H1 (cell line): ENCODE data around the gene STEAP2. TPM values are rescaled to one million over a fixed set of nuclear protein-coding genes. Genes with fewer than 3 reads are reported as not detected.

Experiments
- CTCF ChIA-PET: fragments of 300-600 bp; sonication (Branson Sonifier 250); formaldehyde crosslinking; loops from one replicate; lab custom pipeline; 2021; ENCODE audit not compliant: partially characterized antibody; lab: Charles Lee
- POLR2A ChIA-PET: fragments of 300-600 bp; sonication (Branson Sonifier 250); formaldehyde crosslinking; loops from one replicate; lab custom pipeline; 2021; ENCODE audit warnings: inconsistent platforms; ENCODE audit not compliant: partially characterized antibody; lab: Charles Lee
- DNase-seq, 2 experiments: peaks; one replicate each; pipeline versions ENCODE4 v3.0.0 to v3.0.0-alpha.2; 2010 to 2022; ENCODE audit warnings: low spot score in 2 of 2, low read depth in 1 of 2, mixed read lengths in 1 of 2
- FAIRE-seq: peaks from 2 replicates; lab custom pipeline; 2011; peaks lifted over from hg19 to GRCh38; lab: Jason Lieb, UNC
- H2AFZ ChIP-seq: 2 replicates; pipeline ENCODE4 v1.8.1; 2012; ENCODE audit warnings: low read length, inconsistent platforms
- H2AK5ac ChIP-seq: 2 replicates; pipeline ENCODE4 v1.6.1; 2013; ENCODE audit warnings: low read depth, low read length
- H2BK120ac ChIP-seq: replicated peaks from 2 replicates; pipeline ENCODE3; 2013; ENCODE audit warnings: low read depth, low read length, inconsistent platforms
- H2BK12ac ChIP-seq: 2 replicates; pipeline ENCODE4 v1.6.1; 2013; ENCODE audit warnings: low read depth, low read length
- H2BK15ac ChIP-seq: 2 replicates; pipeline ENCODE4 v1.6.1; 2013; ENCODE audit warnings: low read length
- H2BK20ac ChIP-seq: 2 replicates; pipeline ENCODE4 v1.6.1; 2013; ENCODE audit warnings: low read length
- H2BK5ac ChIP-seq: 2 replicates; pipeline ENCODE4 v1.6.1; 2013; ENCODE audit warnings: low read depth, low read length
- H3K14ac ChIP-seq: 2 replicates; pipeline ENCODE4 v1.6.1; 2013; ENCODE audit warnings: inconsistent platforms; ENCODE audit not compliant: insufficient read length
- H3K18ac ChIP-seq: 2 replicates; pipeline ENCODE4 v1.6.1; 2013; ENCODE audit warnings: low read length; ENCODE audit errors: extremely low read depth
- H3K23ac ChIP-seq: 2 replicates; pipeline ENCODE4 v1.6.1; 2013; ENCODE audit warnings: inconsistent platforms; ENCODE audit not compliant: insufficient read length
- H3K23me2 ChIP-seq: 2 replicates; pipeline ENCODE4 v1.6.1; 2013; ENCODE audit warnings: low read depth, low read length
- H3K27ac ChIP-seq: 2 replicates; pipeline ENCODE4 v1.6.1; 2011; ENCODE audit warnings: low read depth, low read length, inconsistent platforms
- H3K27me3 ChIP-seq, 4 experiments: replicated peaks in 1 of 4; 1 replicate in 1 of 4; 2 replicates in 3 of 4; pipeline versions ENCODE4 v1.6.1 to v1.8.1; 2011 to 2013; ENCODE audit warnings: low read length in 3 of 4, mild to moderate bottlenecking in 3 of 4, inconsistent platforms in 2 of 4, mixed read lengths in 2 of 4, moderate library complexity in 1 of 4; ENCODE audit not compliant: control insufficient read depth in 3 of 4, insufficient read depth in 3 of 4; ENCODE audit errors: extremely low read depth in 1 of 4
- H3K36me3 ChIP-seq, 4 experiments: 2 replicates each; pipeline versions ENCODE4 v1.6.1 to v1.8.1; 2011 to 2013; ENCODE audit warnings: mild to moderate bottlenecking in 4 of 4, low read length in 3 of 4, moderate library complexity in 2 of 4, control low read depth in 1 of 4, inconsistent platforms in 1 of 4; ENCODE audit not compliant: insufficient read depth in 4 of 4, control insufficient read depth in 2 of 4
- H3K4ac ChIP-seq: replicated peaks from 2 replicates; pipeline ENCODE3; 2013; ENCODE audit warnings: low read length, low read depth, mixed read lengths, inconsistent platforms; ENCODE audit not compliant: insufficient read length
- H3K4me1 ChIP-seq, 4 experiments: replicated peaks in 1 of 4; 1 replicate in 1 of 4; 2 replicates in 3 of 4; pipeline versions ENCODE4 v1.6.1 to v1.8.1; 2011 to 2013; ENCODE audit warnings: low read length in 3 of 4, inconsistent platforms in 2 of 4, mixed read lengths in 1 of 4; ENCODE audit not compliant: insufficient read depth in 4 of 4, control insufficient read depth in 3 of 4
- H3K4me2 ChIP-seq, 2 experiments: 2 replicates each; pipeline versions ENCODE4 v1.6.1 to v1.8.1; 2011 to 2013; ENCODE audit warnings: low read depth in 2 of 2, low read length in 2 of 2, control low read depth in 1 of 2, inconsistent platforms in 1 of 2, mild to moderate bottlenecking in 1 of 2; ENCODE audit not compliant: insufficient read depth in 1 of 2
- H3K4me3 ChIP-seq, 4 experiments: fragments of 200-600, 300-600 bp in 1 of 4; sonication (generic), shearing (Covaris generic), sonication (Bioruptor Twin) in 1 of 4; 2 replicates each; pipeline versions ENCODE4 v1.5.1 to v1.8.1; 2011 to 2016; ENCODE audit warnings: low read length in 4 of 4, low read depth in 3 of 4, control low read depth in 2 of 4, inconsistent platforms in 2 of 4, mild to moderate bottlenecking in 2 of 4, mixed read lengths in 1 of 4, moderate library complexity in 1 of 4; ENCODE audit not compliant: insufficient read depth in 2 of 4; ENCODE audit errors: extremely low read depth in 1 of 4
- H3K56ac ChIP-seq: replicated peaks from 2 replicates; pipeline ENCODE3; 2013; ENCODE audit warnings: low read depth, mild to moderate bottlenecking, mixed read lengths, low read length, inconsistent platforms; ENCODE audit not compliant: insufficient read length
- H3K79me1 ChIP-seq: 2 replicates; pipeline ENCODE4 v1.6.1; 2013; ENCODE audit warnings: low read depth, low read length, control low read depth
- H3K79me2 ChIP-seq, 2 experiments: 2 replicates each; pipeline versions ENCODE4 v1.6.1 to v1.8.1; 2012 to 2013; ENCODE audit warnings: low read length in 2 of 2, mild to moderate bottlenecking in 2 of 2, inconsistent platforms in 1 of 2; ENCODE audit not compliant: insufficient read depth in 2 of 2, control insufficient read depth in 1 of 2
- H3K9ac ChIP-seq, 4 experiments: replicated peaks in 1 of 4; 1 replicate in 1 of 4; 2 replicates in 3 of 4; pipeline versions ENCODE4 v1.6.1 to v1.8.1; 2011 to 2013; ENCODE audit warnings: low read depth in 3 of 4, low read length in 3 of 4, control low read depth in 2 of 4, mild to moderate bottlenecking in 2 of 4, moderate library complexity in 2 of 4, inconsistent platforms in 1 of 4; ENCODE audit errors: extremely low read depth in 1 of 4
- H3K9me3 ChIP-seq, 2 experiments: 2 replicates each; pipeline versions ENCODE4 v1.6.1 to v1.8.1; 2012 to 2013; ENCODE audit warnings: mild to moderate bottlenecking in 2 of 2, moderate library complexity in 2 of 2, control low read depth in 1 of 2, inconsistent platforms in 1 of 2, low read depth in 1 of 2, low read length in 1 of 2, mixed read lengths in 1 of 2; ENCODE audit not compliant: insufficient read depth in 2 of 2
- H4K20me1 ChIP-seq, 2 experiments: replicated peaks in 1 of 2; 2 replicates each; pipeline versions ENCODE3 to v1.8.1; 2011 to 2013; ENCODE audit warnings: inconsistent platforms in 2 of 2, low read length in 2 of 2, mild to moderate bottlenecking in 1 of 2; ENCODE audit not compliant: insufficient read depth in 2 of 2, control insufficient read depth in 1 of 2
- H4K5ac ChIP-seq: 2 replicates; pipeline ENCODE4 v1.6.1; 2013; ENCODE audit warnings: low read length, low read depth, mixed read lengths, inconsistent platforms; ENCODE audit not compliant: insufficient read length
- H4K8ac ChIP-seq: 2 replicates; pipeline ENCODE4 v1.8.0; 2013; ENCODE audit warnings: mild to moderate bottlenecking, moderate library complexity, low read length, inconsistent platforms; ENCODE audit not compliant: insufficient read depth; ENCODE audit errors: extremely low read depth
- H4K91ac ChIP-seq: replicated peaks from 2 replicates; pipeline ENCODE3; 2013; ENCODE audit warnings: low read length, mixed read lengths, inconsistent platforms; ENCODE audit not compliant: insufficient read length
- EGR1 ChIP-seq: IDR thresholded peaks from 2 replicates; pipeline ENCODE4 v1.6.1; 2011; ENCODE audit warnings: low read depth, low read length, borderline replicate concordance
- SAP30 ChIP-seq: fragments of 300-600 bp; sonication (generic); IDR thresholded peaks from 2 replicates; pipeline ENCODE4 v1.7.1; 2012; ENCODE audit warnings: low read length, moderate library complexity, mild to moderate bottlenecking, inconsistent platforms; ENCODE audit not compliant: insufficient read depth, insufficient replicate concordance
- SP2 ChIP-seq: IDR thresholded peaks from 2 replicates; pipeline ENCODE4 v1.6.1; 2012; ENCODE audit warnings: mild to moderate bottlenecking, low read length, inconsistent platforms
- WGBS, 2 experiments: shearing (Covaris generic) in 1 of 2; methylation state at CpG; one replicate each; pipeline versions ENCODE4 v1.1.6 to v1.1.7; 2013 to 2015; ENCODE audit warnings: low lambda C conversion rate in 2 of 2, mixed read lengths in 2 of 2, inconsistent platforms in 1 of 2, low coverage in 1 of 2, missing lambda C conversion rate in 1 of 2; ENCODE audit not compliant: insufficient replicate concordance in 2 of 2, insufficient coverage in 1 of 2, insufficient read length in 1 of 2; ENCODE audit errors: extremely low coverage in 1 of 2, missing lambda C conversion rate in 1 of 2; 5-methylcytosine and 5-hydroxymethylcytosine counted together
- polyA plus RNA-seq, 7 experiments: library from polyadenylated mRNA; depleted of rRNA in 3 of 7; stranded (reverse) in 5 of 7; unstranded in 2 of 7; fragments of >200 nt in 5 of 7; fragments of 200-250 nt in 2 of 7; gene quantifications; 1 replicate in 5 of 7; 2 replicates in 1 of 7; 4 replicates in 1 of 7; pipeline versions ENCODE4 v1.2.1 to v1.2.3, GENCODE V29; 2011 to 2013; ENCODE audit warnings: missing spikeins in 2 of 7, mixed read lengths in 2 of 7
- total RNA-seq: library from RNA; stranded (reverse); fragmentation: NEBNext Ultra II Directional; extraction: Animal tissue kit (Norgen Biotek cat#: 25700); gene quantifications from 2 replicates; pipeline ENCODE4 v1.2.1, GENCODE V29; 2021
- TF ChIP-seq, protein P1 (sequence below): IDR thresholded peaks from 2 replicates; pipeline ENCODE4 v1.6.1; 2012; ENCODE audit warnings: inconsistent platforms

Gene STEAP2
- total and polyA plus RNA-seq, 2 of the 8 experiments (the other 6 are each of a cell fraction or from before 2014, with no cell fraction given) = 13.4 to 18.4 TPM

DNA sequence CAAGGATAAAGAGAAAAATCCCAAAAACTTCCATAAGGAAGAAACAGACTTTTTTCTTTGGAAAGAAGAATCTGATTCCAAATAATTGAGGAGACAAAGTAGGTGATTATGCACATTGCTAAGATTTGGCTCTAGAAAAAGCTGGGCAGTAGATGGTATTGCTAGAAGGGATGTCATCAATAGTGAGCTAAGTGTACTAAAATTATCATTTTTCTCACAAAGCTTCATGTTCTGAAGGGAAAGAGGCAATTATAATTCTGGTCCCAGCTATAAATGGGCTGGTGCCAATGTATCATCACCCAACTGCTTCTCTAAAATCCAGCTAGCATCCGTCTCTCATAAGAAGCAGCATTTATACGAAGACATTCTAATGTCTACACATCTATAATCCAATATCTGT, 33.4 kb upstream of the STEAP2 start:
- ChIA-PET POLR2A (interaction anchor here (1.4 kb wide), 1 partner anchor 10 kb away, joined by 3 read pairs; no protein-coding TSS in a partner anchor), CTCF (interaction anchor here (1.1 to 1.3 kb wide), 4 partner anchors 10 to 250 kb away, joined by 3 to 4 read pairs (median 4); no protein-coding TSS in a partner anchor)
- Histone ChIP-seq H4K5ac (no peak overlapping the region), H4K91ac (no peak overlapping the region), H3K23ac (no peak overlapping the region), H2AK5ac (no peak overlapping the region), H3K4me3 (no peak overlapping the region), H4K8ac (no peak overlapping the region), H3K23me2 (no peaks in the 10 kb centered on the region), H3K18ac (no peak overlapping the region)
- WGBS, 2 experiments = 96% methylated on average over 2 of the region's 2 CpGs; no CpG with 5 or more reads in 1 of the 2 experiments
- TF ChIP-seq SAP30 = no peak
- TF ChIP-seq EGR1 = no peak
- TF ChIP-seq, protein P1, sequence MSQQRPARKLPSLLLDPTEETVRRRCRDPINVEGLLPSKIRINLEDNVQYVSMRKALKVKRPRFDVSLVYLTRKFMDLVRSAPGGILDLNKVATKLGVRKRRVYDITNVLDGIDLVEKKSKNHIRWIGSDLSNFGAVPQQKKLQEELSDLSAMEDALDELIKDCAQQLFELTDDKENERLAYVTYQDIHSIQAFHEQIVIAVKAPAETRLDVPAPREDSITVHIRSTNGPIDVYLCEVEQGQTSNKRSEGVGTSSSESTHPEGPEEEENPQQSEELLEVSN = no peak
- no peak for TF ChIP-seq SP2
- TF ChIP-seq, all 59 proteins: peak for 0
- Histone ChIP-seq H3K79me1 (no peaks in the 10 kb centered on the region), H2BK15ac (no peak overlapping the region), H3K27ac (no peak overlapping the region), H2BK20ac (no peak overlapping the region), H3K9me3 (peaks cover 9 to 11% of the 10 kb centered on the region in 2 experiments; a peak in 3 of 4 replicates), H3K9ac (no peak overlapping the region), H3K56ac (no peak overlapping the region), H3K14ac (no peak overlapping the region), H2BK12ac (no peak overlapping the region), H4K20me1 (no peaks in the 10 kb centered on the region), H2BK120ac (no peak overlapping the region), H2AFZ (no peak overlapping the region), H3K4me1 (peaks cover 0 to 3% (median 0%) of the 10 kb centered on the region in 4 experiments; a peak in 2 of 7 replicates), H3K36me3 (no peaks in the 10 kb centered on the region), H3K4ac (no peak overlapping the region), H3K27me3 (no peaks in the 10 kb centered on the region), H3K79me2 (no peaks in the 10 kb centered on the region), H2BK5ac (no peak overlapping the region), H3K4me2 (no peak overlapping the region)
- no peak for DNase-seq
- no peak for FAIRE-seq
